ENCODE data around the gene PIGU. TPM values are rescaled to one million over a fixed set of nuclear protein-coding genes. Genes with fewer than 3 reads are reported as not detected.

The PIGU gene
- total RNA-seq, 1 experiment from 2014 or later = 32.8 TPM

DNA sequence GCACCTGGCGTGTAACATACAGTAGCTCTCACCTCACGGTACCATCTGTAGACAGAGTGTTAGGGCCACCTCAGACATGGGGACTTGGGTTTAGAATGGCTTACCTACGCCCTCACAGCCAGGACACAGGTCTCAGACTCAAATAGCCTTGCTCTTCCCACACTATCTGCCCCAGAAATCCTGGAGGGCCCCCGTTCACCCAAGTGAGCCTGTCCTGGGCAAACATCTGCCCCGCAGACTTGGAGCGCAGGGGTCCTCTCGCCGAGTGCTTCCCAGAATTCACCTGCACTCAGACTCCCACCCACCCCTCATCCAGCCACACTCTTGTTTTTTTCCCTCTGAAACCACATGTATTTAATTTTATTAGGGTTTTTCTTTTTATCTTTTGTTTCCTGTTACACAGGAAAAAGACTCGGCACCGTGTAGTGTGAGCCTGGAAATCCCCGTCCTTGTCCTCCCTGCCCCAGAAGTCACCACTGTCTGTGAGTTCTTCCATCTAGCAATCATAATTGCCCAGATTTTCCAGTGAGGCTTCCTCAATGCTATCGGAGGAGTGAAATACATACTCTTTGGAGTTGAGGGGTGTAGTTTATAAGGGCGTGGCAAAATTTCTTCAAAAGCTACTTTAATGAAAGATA lies 135.5 kb downstream of the PIGU start:
- no peak overlapping the region for H2BK5ac ChIP-seq (ENCODE audit: insufficient read length, low read length)
- peaks cover 0 to 1% of the 10 kb centered on the region in 2 experiments; a peak in 1 of 5 replicates for H3K9me3 Mint-ChIP-seq
- no CpG with 5 or more reads among the region's 13 CpGs for WGBS (ENCODE audit: extremely low coverage, insufficient read length, low lambda C conversion rate)

More for the DNA sequence above, 135.5 kb downstream of the PIGU start:
- Histone ChIP-seq H3K18ac (ENCODE audit: insufficient read length, low read depth, low read length) (no peak overlapping the region), H4K20me1 (ENCODE audit: control insufficient read depth, insufficient read depth, insufficient read length) (no peaks in the 10 kb centered on the region), H3T11ph (ENCODE audit: low read length) (no peak overlapping the region), H3K27ac (ENCODE audit: insufficient read length, low read depth, low read length) (no peak overlapping the region), H3K4me2 (ENCODE audit: insufficient read depth, insufficient read length, low read length) (no peak overlapping the region), H3K4ac (ENCODE audit: low read depth, low read length) (no peak overlapping the region), H3K14ac (ENCODE audit: insufficient read depth, low read length) (no peak overlapping the region), H4K8ac (replicated peaks; ENCODE audit: insufficient read length, low read depth, low read length) (no peak overlapping the region), H3K23ac (ENCODE audit: insufficient read length, low read depth, low read length) (no peak overlapping the region), H3K56ac (ENCODE audit: insufficient read length, low read depth, low read length) (no peak overlapping the region), H2BK20ac (ENCODE audit: low read depth, low read length, poor library complexity, severe bottlenecking) (no peak overlapping the region), H3K4me1 (ENCODE audit: insufficient read depth, low read length) (no peaks in the 10 kb centered on the region), H4K5ac (ENCODE audit: insufficient read length, low read depth, low read length) (no peak overlapping the region), H3K79me1 (ENCODE audit: insufficient read depth, low read depth, low read length, poor library complexity, severe bottlenecking) (no peaks in the 10 kb centered on the region), H2BK15ac (ENCODE audit: low read depth, low read length) (no peak overlapping the region), H3K9me3 (ENCODE audit: control insufficient read depth, low read depth, low read length) (no peaks in the 10 kb centered on the region), H2AK5ac (ENCODE audit: insufficient read length, low read length) (no peak overlapping the region), H3K9ac (ENCODE audit: extremely low read depth, insufficient read length, low read length) (no peak overlapping the region), H4K91ac (ENCODE audit: insufficient read length, low read depth, low read length) (no peak overlapping the region), H2BK120ac (ENCODE audit: low read depth, low read length, poor library complexity, severe bottlenecking) (no peak overlapping the region), H3K79me2 (ENCODE audit: insufficient read depth, low read length) (no peaks in the 10 kb centered on the region), H2AFZ (ENCODE audit: low read length) (no peak overlapping the region), H3K23me2 (ENCODE audit: insufficient read length, low read depth, low read length, poor library complexity, severe bottlenecking) (peaks cover 3% of the 10 kb centered on the region), H3K27me3 (ENCODE audit: insufficient read depth, low read length) (no peaks in the 10 kb centered on the region; the same call in 1 of the 2 replicates), H2BK12ac (ENCODE audit: insufficient read length, low read depth, low read length) (no peak overlapping the region)
- TF ChIP-seq, protein P1, sequence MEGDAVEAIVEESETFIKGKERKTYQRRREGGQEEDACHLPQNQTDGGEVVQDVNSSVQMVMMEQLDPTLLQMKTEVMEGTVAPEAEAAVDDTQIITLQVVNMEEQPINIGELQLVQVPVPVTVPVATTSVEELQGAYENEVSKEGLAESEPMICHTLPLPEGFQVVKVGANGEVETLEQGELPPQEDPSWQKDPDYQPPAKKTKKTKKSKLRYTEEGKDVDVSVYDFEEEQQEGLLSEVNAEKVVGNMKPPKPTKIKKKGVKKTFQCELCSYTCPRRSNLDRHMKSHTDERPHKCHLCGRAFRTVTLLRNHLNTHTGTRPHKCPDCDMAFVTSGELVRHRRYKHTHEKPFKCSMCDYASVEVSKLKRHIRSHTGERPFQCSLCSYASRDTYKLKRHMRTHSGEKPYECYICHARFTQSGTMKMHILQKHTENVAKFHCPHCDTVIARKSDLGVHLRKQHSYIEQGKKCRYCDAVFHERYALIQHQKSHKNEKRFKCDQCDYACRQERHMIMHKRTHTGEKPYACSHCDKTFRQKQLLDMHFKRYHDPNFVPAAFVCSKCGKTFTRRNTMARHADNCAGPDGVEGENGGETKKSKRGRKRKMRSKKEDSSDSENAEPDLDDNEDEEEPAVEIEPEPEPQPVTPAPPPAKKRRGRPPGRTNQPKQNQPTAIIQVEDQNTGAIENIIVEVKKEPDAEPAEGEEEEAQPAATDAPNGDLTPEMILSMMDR (conservative IDR thresholded peaks at IDR 0.05) = no peak
- no peak for DNase-seq
- Mint-ChIP-seq H3K27ac (peak overlapping the region in 1 of 3 experiments; percentile 47; a peak in 1 of 7 replicates), H3K36me3 (ENCODE audit: insufficient read depth in 1 of 3, low read depth in 3 of 3) (peaks cover 19 to 48% (median 28%) of the 10 kb centered on the region in 3 experiments; a peak in 6 of 7 replicates), H3K4me1 (peaks cover 12% of the 10 kb centered on the region in 2 experiments), H3K27me3 (ENCODE audit: low read depth) (peaks cover 9% of the 10 kb centered on the region), H3K4me3 (no peak overlapping the region)
